Subcutaneous adipose tissue (tissue), 4 donors: ENCODE results near the gene POLE4. TPM values are rescaled to one million over a fixed set of nuclear protein-coding genes. Genes with fewer than 3 reads are reported as not detected.

Experiments
- total RNA-seq, 4 donors: library from RNA; depleted of rRNA; stranded (reverse); fragments of >200 nt; gene quantifications; one replicate each; pipeline ENCODE4 v1.1.0, GENCODE V29; 2016
- TF ChIP-seq, protein P1 (sequence below): fragments of 450-650 bp; IDR thresholded peaks from one replicate; pipeline ENCODE4 v1.5.1; 2016; ENCODE audit warnings: low read depth, mild to moderate bottlenecking, control low read depth, antibody characterized with exemption, moderate library complexity

POLE4 gene
- total RNA-seq, 4 donors from 2014 or later: 22.4 to 45.5 (median 32.6) TPM

DNA sequence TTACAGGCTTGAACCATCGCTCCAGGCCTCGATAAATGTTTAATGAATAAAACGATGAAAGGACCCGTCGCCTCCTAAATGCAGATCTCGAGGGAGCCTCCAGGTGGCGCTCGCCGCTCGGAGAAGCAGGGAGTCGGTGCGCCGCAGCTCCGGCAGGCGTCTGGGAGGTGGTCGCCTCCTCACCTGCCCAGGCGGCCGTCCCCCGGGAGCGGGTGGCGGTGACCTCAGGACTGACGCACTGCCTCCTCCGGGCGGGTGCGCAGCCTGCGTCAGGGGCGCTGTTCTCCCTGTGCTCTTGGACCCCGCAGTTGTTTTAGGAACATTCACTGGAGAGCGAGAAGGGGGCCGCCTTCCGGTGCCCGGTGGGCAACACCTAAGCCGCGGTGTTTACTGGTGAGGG lies 38.6 kb upstream of the POLE4 start:
- TF ChIP-seq, protein P1, sequence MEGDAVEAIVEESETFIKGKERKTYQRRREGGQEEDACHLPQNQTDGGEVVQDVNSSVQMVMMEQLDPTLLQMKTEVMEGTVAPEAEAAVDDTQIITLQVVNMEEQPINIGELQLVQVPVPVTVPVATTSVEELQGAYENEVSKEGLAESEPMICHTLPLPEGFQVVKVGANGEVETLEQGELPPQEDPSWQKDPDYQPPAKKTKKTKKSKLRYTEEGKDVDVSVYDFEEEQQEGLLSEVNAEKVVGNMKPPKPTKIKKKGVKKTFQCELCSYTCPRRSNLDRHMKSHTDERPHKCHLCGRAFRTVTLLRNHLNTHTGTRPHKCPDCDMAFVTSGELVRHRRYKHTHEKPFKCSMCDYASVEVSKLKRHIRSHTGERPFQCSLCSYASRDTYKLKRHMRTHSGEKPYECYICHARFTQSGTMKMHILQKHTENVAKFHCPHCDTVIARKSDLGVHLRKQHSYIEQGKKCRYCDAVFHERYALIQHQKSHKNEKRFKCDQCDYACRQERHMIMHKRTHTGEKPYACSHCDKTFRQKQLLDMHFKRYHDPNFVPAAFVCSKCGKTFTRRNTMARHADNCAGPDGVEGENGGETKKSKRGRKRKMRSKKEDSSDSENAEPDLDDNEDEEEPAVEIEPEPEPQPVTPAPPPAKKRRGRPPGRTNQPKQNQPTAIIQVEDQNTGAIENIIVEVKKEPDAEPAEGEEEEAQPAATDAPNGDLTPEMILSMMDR: no peak

DNA sequence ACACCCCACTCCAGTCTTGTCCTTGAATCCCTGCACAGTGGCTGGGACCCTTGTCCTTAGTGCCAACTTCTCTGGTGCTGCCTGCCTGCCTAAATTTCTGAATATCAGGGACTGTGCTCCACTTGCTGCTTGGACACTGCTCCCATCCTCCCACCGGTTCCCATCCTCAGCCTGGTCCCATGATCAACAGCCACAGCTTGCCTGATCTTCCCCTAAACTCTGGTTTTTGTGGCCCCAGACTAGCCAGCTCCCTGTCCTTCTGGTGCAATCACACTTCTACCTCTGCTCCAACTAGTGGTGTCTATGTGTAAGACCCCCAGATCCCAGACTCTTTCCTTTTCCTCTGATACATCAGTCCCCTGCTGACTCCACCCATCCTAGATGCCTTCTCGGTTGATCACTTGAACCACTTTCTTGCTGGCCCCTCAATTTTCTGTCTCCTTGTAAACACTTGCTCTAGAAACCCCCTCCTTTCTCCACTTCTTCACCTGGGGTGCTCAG lies 37.2 kb upstream of the POLE4 start:
- TF ChIP-seq, protein P1: no peak

DNA sequence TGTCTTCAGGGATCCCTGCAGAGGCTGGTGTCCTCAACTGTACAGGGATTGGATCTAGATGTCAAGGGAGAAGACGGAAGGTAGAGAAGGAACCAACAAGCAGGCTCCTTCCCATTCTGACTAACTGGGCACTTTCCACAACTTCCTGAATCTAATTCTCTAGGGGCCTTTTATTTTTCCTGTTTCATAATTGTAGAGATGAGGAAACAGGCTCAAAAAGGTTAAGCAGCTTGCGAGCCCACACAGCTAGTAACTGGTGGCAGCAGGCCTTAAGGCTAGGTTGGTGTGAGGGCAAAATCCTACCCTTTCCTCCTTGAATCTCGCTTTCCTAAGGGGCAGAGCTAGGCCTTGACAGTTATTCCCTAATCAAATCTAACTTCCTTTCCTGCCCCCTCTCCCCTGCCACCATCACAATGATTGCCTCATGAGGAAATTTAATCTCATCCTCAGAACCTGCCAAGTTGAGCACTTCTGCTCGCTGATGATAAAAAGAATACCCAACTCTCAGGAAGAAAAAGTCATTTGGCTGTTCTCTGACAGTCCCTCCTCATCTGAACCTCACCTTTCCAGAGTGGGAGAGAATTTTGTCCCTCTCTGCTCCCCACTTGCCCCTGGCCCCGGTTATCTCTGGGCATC lies 35.7 kb upstream of the POLE4 start:
- TF ChIP-seq, protein P1: no peak

DNA sequence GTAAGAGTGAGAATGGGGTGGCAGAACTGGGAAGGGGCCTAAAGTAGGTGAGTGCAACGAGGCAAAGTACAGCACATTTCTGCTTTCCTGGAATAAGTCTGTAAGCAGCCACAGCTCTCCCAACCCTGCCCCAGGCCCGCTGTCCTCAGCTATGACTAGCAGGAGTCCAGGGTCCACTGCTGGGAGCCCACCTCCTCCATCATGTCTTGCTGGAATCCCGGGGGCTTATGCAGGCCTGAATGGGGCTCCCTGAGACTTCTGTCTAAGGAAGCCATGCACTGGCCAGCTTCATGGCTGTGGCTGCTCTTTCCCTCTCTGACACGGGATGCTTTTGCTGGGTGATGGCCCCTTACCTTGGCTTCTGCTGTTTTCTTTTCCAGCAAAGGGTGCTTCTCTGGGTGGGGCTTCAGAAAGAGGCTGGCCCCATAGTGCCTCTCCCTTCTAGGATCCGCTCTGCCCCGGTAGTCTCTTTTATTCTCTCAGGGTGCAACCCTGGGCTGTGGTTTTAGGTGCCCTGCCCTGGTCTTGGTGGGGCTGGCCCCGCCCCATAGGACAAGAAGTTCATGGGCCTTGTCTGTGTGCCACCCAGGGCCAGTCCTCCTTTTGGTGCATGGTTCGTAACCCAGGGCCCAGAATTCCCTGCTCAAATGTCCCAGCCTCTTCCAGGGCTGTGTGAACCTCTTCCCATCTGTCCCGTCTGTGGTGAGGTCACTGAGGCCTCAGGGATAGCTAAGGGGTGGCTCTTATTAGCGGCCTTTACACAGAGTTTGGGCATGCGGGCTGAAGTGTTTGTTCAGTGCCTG lies 33.8 kb upstream of the POLE4 start:
- TF ChIP-seq, protein P1: no peak

DNA sequence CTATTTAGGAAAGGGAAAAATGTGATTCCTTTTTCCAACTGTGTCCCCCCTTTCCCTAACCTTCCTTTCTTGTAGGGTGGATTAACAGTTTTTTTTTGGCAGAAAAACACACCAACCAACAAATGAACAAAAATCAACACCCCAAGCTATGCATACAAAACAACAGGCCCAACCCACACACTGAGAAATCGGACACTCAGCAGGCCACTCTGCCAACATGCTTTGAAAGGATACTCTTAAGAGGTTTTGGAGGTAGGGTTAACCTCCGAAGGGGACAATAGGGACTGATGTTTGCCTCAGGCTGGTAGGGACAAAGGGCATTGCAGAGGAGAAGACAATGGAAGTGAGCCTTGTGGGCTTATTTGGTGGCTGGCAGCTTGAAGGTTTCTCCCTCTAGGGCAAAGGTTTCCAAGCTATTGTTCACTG lies 33.1 kb upstream of the POLE4 start:
- TF ChIP-seq, protein P1: no peak

DNA sequence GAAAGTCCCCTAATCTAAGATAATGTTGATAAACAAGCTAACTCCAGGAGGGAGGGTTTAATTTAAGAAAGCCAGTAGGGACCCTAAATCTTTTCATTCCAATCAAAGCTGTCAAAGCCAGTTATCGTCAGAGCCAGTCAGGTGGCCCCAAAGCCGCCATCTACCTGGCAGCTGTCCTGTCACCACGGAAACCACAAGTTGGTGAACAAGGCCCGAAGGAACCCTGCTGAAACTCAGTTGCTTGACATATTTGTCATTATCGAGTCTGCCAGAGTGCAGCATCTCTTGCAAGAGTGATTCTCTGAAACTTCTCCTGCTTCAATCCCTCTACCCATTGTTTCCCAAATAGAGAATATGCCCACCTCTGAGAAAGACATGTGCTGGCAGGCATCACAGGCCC lies 30.8 kb upstream of the POLE4 start:
- TF ChIP-seq, protein P1: no peak

DNA sequence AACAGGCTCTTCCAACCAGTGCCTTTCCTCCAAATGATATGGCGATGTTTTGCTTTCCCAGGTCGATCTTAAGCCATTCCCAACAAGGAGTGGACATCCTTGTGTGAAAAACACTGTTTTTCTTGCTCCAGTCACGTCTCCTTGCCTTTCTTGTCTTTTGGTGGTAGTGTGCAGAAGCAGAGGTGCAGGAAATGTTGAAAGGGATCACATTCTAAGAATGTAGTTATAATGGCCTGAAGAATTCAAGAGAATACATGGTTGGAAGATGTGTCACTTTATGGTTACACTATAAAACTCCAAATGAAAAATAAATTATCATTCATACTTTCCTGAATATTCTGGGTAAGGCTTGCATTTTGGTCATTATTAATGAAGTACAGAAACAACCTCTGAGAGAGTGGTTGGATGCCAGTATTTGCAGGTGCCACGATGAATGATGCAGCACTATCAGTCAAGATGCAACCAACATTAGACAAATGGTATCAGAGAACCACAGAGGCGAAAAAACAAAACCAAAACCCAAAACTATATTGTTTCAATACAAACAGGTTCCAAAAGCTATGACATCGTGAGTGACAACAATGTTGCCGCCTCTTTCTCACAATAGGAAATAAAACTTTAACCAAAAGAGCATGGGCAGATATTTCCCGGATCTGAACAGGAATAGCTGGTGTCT lies 27.5 kb upstream of the POLE4 start:
- TF ChIP-seq, protein P1: no peak
